Breast epithelium (tissue), 3 donors: ENCODE data around the gene GP1BA.

Experiments
- CTCF ChIP-seq, 3 donors: fragments of 450-650 bp; IDR thresholded peaks; one replicate each; pipeline ENCODE4 v1.5.1; 2016 to 2017; ENCODE audit warnings: antibody characterized with exemption in 3 of 3, mild to moderate bottlenecking in 3 of 3, moderate library complexity in 3 of 3
- POLR2A ChIP-seq: fragments of 450-650 bp; IDR thresholded peaks from one replicate; pipeline ENCODE4 v1.6.1; 2016; ENCODE audit warnings: antibody characterized with exemption, mild to moderate bottlenecking, moderate library complexity

GRCh38 chr17:4966844-4967538 lies 34.9 kb downstream of the GP1BA start:
- no peak for TF ChIP-seq CTCF (IDR thresholded peaks at IDR 0.05)
- no peak for TF ChIP-seq POLR2A
